Measurements from ENCODE around the gene IQGAP2. TPM values are rescaled to one million over a fixed set of nuclear protein-coding genes. Genes with fewer than 3 reads are reported as not detected.
"Not testable (repeated sequence)": the region's sequence is repeated elsewhere in the genome, so short reads cannot be mapped to it uniquely, and the experiment has no call there.

The IQGAP2 gene
- total RNA-seq, 1 donor from 2014 or later, result 1.3 TPM

DNA sequence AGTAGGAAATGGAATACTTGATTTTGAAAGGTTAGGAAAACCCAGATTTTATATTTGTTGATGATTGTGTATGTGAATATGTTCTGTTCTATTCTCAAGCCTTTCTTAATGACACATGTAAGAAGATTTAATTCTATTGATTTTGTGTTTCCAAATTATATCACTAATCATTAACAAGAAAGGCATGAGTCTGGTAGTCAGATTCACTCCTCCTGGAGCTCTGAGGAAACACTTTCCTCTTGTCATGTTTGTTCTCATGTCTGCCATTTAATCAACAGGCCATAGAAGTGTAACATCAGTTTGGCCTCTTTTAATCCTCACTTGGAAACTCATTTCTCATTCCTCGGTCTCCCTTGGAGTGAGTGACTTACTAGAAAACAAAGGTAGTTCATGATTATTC is 272.3 kb downstream of the IQGAP2 start:
- TF ChIP-seq, protein P1, sequence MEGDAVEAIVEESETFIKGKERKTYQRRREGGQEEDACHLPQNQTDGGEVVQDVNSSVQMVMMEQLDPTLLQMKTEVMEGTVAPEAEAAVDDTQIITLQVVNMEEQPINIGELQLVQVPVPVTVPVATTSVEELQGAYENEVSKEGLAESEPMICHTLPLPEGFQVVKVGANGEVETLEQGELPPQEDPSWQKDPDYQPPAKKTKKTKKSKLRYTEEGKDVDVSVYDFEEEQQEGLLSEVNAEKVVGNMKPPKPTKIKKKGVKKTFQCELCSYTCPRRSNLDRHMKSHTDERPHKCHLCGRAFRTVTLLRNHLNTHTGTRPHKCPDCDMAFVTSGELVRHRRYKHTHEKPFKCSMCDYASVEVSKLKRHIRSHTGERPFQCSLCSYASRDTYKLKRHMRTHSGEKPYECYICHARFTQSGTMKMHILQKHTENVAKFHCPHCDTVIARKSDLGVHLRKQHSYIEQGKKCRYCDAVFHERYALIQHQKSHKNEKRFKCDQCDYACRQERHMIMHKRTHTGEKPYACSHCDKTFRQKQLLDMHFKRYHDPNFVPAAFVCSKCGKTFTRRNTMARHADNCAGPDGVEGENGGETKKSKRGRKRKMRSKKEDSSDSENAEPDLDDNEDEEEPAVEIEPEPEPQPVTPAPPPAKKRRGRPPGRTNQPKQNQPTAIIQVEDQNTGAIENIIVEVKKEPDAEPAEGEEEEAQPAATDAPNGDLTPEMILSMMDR (conservative IDR thresholded peaks at IDR 0.05; ENCODE audit: low read depth, low read length), result no peak
- no peak overlapping the region for H3K4me3 ChIP-seq (ENCODE audit: low read depth, low read length)
- no peak for DNase-seq (ENCODE audit: low read depth)

DNA sequence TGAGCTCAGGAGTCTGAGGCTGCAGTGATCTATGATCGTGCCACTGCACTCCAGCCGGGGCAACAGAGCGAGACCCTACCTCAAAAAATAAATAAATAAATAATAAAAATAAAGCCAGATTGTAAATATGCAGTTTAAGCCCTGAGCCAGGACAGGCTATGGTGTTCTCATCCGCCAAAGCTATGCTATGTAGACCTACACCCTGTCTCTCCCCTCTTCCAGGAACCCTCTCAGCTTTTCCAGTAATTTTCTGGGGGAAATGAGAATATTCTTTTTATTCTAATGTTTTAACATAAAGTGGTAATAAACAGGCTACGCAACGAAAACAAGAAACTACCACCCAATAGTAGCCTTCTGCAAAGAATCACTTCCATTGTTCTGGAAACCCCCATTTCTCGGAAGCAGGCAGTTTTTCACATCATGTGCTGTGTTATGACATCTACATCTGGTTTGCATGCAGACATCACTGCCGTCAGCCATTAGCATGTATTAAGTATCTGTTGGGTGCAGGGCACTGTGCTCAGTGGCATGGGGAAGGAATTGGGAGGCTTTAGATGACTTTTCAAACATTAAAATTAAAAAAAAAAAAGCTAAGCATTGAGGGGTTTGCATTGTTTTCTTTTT is 274.9 kb downstream of the IQGAP2 start:
- no peak overlapping the region for H3K4me3 ChIP-seq (ENCODE audit: low read depth, low read length)
- no peak for DNase-seq (ENCODE audit: low read depth)
- TF ChIP-seq, protein P1 (conservative IDR thresholded peaks at IDR 0.05; ENCODE audit: low read depth, low read length), result no peak

DNA sequence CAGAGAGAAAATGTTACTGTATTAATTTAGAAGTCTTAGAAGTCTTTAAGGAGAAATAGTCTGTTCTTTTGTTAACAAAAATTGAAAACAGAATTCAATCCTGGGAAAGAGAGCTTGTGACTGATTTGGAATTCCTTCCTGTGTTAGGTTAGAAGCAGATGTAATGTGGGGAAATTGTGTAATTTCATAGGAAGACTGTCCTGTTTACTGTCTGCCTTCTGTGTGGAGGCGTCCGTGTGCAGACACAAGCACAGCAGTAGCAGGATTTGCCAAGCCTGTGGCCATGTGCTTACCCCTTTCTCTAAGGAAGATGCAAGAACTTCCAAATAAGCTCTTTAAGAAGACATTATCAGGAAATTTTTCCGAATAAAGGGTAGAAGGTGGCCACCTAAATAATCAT is 276.1 kb downstream of the IQGAP2 start:
- DNase-seq (ENCODE audit: low read depth), result no peak
- TF ChIP-seq, protein P1 (conservative IDR thresholded peaks at IDR 0.05; ENCODE audit: low read depth, low read length), result no peak
- no peak overlapping the region for H3K4me3 ChIP-seq (ENCODE audit: low read depth, low read length)

DNA sequence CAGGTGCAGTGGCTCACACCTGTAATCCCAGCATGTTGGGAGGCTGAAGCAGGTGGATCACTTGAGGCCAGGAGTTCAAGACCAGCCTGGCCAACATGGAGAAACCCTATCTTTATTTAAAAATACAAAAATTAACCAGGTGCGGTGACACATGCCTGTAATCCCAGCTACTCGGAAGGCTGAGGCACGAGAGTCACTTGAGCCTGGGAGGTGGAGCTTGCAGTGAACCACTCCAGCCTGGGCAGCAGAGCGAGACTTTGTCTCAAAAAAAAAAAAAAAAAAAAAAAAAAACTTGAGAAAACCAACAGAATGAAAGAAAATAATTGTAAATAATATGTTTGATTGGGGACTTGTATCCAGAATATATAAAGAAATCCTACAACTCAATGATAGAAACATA is 277.7 kb downstream of the IQGAP2 start:
- not testable (repeated sequence) for H3K4me3 ChIP-seq (ENCODE audit: low read depth, low read length); DNase-seq (ENCODE audit: low read depth)

DNA sequence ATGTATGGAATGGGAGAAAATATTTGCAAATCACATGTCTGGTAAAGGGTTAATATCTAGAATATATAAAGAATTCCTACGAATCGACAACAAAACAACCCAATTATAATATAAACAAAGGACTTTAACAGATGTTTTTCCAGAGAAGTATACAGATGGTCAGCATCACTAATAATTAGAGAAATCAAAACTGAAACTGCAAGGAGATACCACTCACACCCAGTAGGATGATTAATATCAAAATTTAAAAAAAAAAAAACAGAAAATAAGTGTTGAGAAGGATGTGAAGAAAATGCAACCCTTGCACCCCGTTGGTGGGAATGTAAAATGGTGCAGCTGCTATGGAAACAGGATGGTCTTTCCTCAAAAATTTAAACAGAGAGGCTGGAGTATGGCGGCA is 278.2 kb downstream of the IQGAP2 start:
- TF ChIP-seq, protein P1 (conservative IDR thresholded peaks at IDR 0.05; ENCODE audit: low read depth, low read length), result no peak
- DNase-seq (ENCODE audit: low read depth), result no peak
- H3K4me3 ChIP-seq (ENCODE audit: low read depth, low read length), result no peak overlapping the region

DNA sequence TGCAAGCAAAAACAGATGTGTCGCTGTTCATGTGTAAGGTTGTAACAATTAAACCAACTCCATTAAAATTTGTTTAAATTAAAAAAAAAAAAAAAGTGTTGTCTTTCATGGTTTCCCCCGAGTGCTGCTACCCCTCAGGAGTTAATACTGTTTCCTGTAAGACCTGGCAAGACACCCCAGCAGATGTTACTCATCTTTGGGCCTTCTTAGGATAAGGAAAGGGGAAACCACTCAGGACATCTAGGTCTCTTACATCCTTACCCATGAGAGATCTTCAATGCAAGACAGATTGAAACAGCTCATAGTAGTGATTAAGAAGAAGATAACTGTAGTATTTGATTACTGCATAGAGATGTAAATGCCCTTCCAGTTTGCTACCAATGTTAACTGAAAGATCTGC is 279.3 kb downstream of the IQGAP2 start:
- TF ChIP-seq, protein P1 (conservative IDR thresholded peaks at IDR 0.05; ENCODE audit: low read depth, low read length), result no peak
- DNase-seq (ENCODE audit: low read depth), result no peak
- H3K4me3 ChIP-seq (ENCODE audit: low read depth, low read length), result no peak overlapping the region

DNA sequence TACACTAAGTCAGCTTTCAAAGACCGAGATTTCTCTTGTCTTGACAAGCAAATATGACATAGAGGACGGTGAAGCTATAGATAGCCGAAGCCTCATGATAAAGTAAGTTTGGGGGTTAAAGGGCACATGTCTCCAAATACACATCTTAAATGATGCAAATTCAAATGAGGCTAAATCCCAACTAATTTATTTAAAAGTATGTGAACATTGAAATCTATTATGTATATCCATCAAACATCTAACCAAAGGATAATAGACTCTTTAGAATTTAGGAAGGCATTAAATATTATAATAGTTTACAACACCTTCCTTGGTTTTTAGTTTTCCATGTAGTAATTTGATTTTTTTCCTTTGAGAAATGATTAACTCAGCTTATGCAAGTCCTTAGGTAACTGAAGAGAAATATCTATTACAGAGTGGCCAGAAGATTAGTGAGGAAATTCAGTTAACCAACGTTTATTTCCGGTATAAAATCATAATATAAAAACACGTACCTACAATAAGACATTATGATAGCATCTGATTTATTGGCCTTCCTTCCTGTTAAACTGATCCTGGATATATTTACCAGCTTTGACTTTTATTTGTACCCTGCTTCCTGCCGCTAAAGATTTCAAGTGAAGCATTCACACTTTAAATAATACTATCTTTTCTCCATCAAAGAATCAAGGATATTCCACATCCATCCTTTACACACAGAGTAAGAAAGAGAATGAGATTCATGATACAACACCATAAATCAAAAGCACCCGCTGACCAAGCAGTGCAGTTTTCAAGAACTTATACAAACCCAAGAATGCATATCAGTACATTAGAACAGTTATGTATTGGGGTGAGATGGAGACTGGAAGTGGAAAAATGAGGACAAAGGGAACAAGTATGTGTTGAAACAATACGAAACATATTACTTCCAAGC is 281.0 kb downstream of the IQGAP2 start:
- H3K4me3 ChIP-seq (ENCODE audit: low read depth, low read length), result no peak overlapping the region
- DNase-seq (ENCODE audit: low read depth), result no peak
- TF ChIP-seq, protein P1 (conservative IDR thresholded peaks at IDR 0.05; ENCODE audit: low read depth, low read length), result no peak
